Parathyroid adenoma (tissue), 2 donors: ENCODE measurements around the gene ALG11.
"Not testable (repeated sequence)": the region's sequence is repeated elsewhere in the genome, so short reads cannot be mapped to it uniquely, and the experiment has no call there.

Experiments
- H2AFZ ChIP-seq: fragments of 300-600 bp; sonication (generic); one replicate; pipeline ENCODE4 v1.7.0; 2017; ENCODE audit warnings: antibody characterized with exemption, mild to moderate bottlenecking
- H3K27ac ChIP-seq: fragments of 300-600 bp; sonication (generic); one replicate; pipeline ENCODE4 v1.7.0; 2017
- H3K27me3 ChIP-seq: fragments of 300-600 bp; sonication (generic); one replicate; pipeline ENCODE4 v1.7.0; 2017; ENCODE audit warnings: low read length; ENCODE audit not compliant: control insufficient read depth, insufficient read depth
- H3K36me3 ChIP-seq: fragments of 300-600 bp; sonication (generic); one replicate; pipeline ENCODE4 v1.7.0; 2017; ENCODE audit warnings: low read length; ENCODE audit not compliant: control insufficient read depth, insufficient read depth
- H3K4me1 ChIP-seq: fragments of 300-600 bp; sonication (generic); one replicate; pipeline ENCODE4 v1.7.0; 2017; ENCODE audit warnings: control low read depth
- H3K4me2 ChIP-seq: fragments of 300-600 bp; sonication (generic); one replicate; pipeline ENCODE4 v1.7.0; 2017; ENCODE audit warnings: low read length
- H3K4me3 ChIP-seq: fragments of 300-600 bp; sonication (generic); one replicate; pipeline ENCODE4 v1.7.0; 2017; ENCODE audit warnings: low read depth, low read length
- H3K79me2 ChIP-seq: fragments of 300-600 bp; sonication (generic); one replicate; pipeline ENCODE4 v1.7.0; 2017; ENCODE audit warnings: control low read depth
- H3K9ac ChIP-seq: fragments of 300-600 bp; sonication (generic); one replicate; pipeline ENCODE4 v1.7.0; 2017; ENCODE audit warnings: mild to moderate bottlenecking
- H3K9me3 ChIP-seq: fragments of 300-600 bp; sonication (generic); one replicate; pipeline ENCODE4 v1.7.0; 2017; ENCODE audit warnings: low read length; ENCODE audit not compliant: control insufficient read depth
- CTCF ChIP-seq: fragments of 300-600 bp; sonication (generic); IDR thresholded peaks from one replicate; pipeline ENCODE4 v1.7.0; 2017; ENCODE audit warnings: antibody characterized with exemption, mild to moderate bottlenecking
- donor health status: primary hyperparathyroidism.

ALG11 gene

GRCh38 chr13:52025475-52026245 lies 13.5 kb downstream of the ALG11 start:
- H3K79me2 ChIP-seq: no peaks in the 10 kb centered on the region
- H3K27me3 ChIP-seq: no peaks in the 10 kb centered on the region
- H3K9ac ChIP-seq: no peak overlapping the region
- no peaks in the 10 kb centered on the region for H3K4me1 ChIP-seq
- H2AFZ ChIP-seq: no peak overlapping the region
- H3K9me3 ChIP-seq: no peaks in the 10 kb centered on the region
- no peak overlapping the region for H3K4me3 ChIP-seq
- no peak overlapping the region for H3K27ac ChIP-seq
- no peaks in the 10 kb centered on the region for H3K36me3 ChIP-seq
- TF ChIP-seq CTCF: no peak
- H3K4me2 ChIP-seq: no peak overlapping the region

- H3K27ac ChIP-seq: no peak overlapping the region
- no peaks in the 10 kb centered on the region for H3K79me2 ChIP-seq
- no peak overlapping the region for H3K4me2 ChIP-seq
- no peaks in the 10 kb centered on the region for H3K36me3 ChIP-seq
- no peak overlapping the region for H3K4me3 ChIP-seq
- no peak overlapping the region for H3K9ac ChIP-seq
- H2AFZ ChIP-seq: no peak overlapping the region
- no peaks in the 10 kb centered on the region for H3K9me3 ChIP-seq
- no peaks in the 10 kb centered on the region for H3K4me1 ChIP-seq
- TF ChIP-seq CTCF: no peak
- no peaks in the 10 kb centered on the region for H3K27me3 ChIP-seq
Observed at GRCh38 chr13:52026246-52026626, 14.0 kb downstream of the ALG11 start.

- Histone ChIP-seq H3K27me3 (no peaks in the 10 kb centered on the region), H3K36me3 (no peaks in the 10 kb centered on the region), H3K4me3 (no peak overlapping the region), H3K9ac (no peak overlapping the region), H3K79me2 (no peaks in the 10 kb centered on the region), H3K27ac (no peak overlapping the region), H2AFZ (no peak overlapping the region), H3K4me2 (no peak overlapping the region), H3K9me3 (no peaks in the 10 kb centered on the region), H3K4me1 (no peaks in the 10 kb centered on the region)
- no peak for TF ChIP-seq CTCF
Observed at GRCh38 chr13:52027832-52028231, 15.6 kb downstream of the ALG11 start.

GRCh38 chr13:52029569-52029968 lies 17.4 kb downstream of the ALG11 start:
- Histone ChIP-seq H3K4me2 (no peak overlapping the region), H3K36me3 (no peaks in the 10 kb centered on the region), H2AFZ (no peak overlapping the region), H3K79me2 (no peaks in the 10 kb centered on the region), H3K27me3 (no peaks in the 10 kb centered on the region), H3K27ac (no peak overlapping the region), H3K4me3 (no peak overlapping the region), H3K9ac (no peak overlapping the region), H3K9me3 (no peaks in the 10 kb centered on the region), H3K4me1 (no peaks in the 10 kb centered on the region)
- no peak for TF ChIP-seq CTCF

- not testable (repeated sequence) for H3K4me3 ChIP-seq, H3K27me3 ChIP-seq, H2AFZ ChIP-seq, H3K4me2 ChIP-seq, H3K9ac ChIP-seq, H3K9me3 ChIP-seq, H3K79me2 ChIP-seq, H3K36me3 ChIP-seq, H3K4me1 ChIP-seq, H3K27ac ChIP-seq
Observed at GRCh38 chr13:52030401-52030800, 18.2 kb downstream of the ALG11 start.
